SW 1271 (cell line): ENCODE measurements around the gene TRIOBP.

ENCODE experiments used
- DNase-seq, 2 experiments: peaks; one replicate each; lab custom pipeline; 2025; lab: John Stamatoyannopoulos, UW

TRIOBP gene

DNA sequence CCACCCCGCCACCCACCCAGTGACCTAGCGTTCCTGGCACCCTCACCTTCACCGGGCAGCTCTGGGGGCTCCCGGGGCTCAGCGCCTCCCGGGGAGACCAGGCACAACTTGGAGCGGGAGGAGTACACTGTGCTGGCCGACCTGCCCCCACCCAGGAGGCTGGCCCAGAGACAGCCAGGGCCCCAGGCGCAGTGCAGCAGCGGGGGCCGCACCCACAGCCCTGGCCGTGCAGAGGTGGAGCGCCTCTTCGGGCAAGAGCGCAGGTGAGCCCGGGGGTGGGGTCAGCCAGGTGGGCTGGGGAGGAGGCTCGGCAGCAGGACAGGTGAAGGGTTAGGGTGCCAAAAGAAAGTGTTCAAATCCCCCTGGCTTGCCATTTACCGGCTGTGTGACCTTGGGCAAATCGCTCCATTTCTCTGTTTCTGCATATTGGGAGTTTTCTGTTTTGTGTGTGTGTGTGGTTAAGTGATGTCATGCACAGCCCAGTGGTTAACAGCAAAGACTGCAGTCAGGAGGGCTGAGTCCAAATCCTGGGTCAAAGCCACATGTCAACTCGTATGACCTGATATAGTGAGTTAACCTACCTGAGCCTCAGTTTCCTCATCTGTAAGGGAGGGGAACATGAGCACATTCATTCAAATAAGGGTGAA is 29.5 kb downstream of the TRIOBP start:
- no peak for DNase-seq

- DNase-seq = no peak
Observed at GRCh38 chr22:37728620-37729019, 31.8 kb downstream of the TRIOBP start.

GRCh38 chr22:37731804-37732471 is 35.1 kb downstream of the TRIOBP start:
- DNase-seq = no peak

DNA sequence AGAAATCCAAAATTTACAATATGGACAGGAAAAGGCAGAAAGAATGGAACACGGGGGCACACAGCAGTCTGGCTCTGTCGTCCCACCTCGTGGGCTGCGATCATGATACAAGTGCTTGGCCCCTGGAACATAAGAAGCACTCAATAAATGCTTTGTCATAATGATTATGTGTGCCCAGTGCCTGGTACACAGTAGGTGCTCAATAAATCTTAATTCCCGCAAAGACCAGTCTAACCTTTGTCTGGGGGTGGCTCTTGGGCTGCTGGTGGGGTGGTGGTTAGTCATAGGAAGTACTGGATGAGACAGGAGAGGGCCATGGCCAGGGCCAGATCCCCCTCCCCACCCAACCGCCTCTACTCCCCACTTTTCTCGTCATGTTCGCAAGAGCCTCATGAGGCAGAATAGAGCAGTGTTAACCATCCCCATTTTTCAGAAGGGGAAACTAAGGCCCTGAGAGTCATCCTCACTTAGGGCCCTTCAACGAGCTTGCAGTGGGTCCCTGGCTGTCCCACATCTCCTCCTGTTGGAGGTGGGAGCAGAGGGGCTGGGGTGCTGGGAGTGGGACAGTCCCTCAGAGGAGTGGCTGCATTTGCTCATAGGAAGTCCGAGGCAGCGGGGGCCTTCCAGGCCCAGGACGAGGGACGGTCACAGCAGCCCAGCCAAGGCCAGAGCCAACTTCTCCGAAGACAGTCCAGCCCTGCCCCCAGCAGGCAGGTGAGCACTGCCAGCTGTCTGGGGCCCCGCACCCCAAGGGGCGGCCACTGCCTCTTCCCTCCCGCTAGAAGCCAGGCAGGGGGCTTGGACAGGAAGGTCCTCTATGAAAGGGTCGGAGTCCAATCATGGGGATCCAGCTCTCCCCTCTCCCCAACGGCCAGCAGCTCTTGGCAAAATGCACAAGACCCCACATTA is 36.1 kb downstream of the TRIOBP start:
- no peak for DNase-seq

DNA sequence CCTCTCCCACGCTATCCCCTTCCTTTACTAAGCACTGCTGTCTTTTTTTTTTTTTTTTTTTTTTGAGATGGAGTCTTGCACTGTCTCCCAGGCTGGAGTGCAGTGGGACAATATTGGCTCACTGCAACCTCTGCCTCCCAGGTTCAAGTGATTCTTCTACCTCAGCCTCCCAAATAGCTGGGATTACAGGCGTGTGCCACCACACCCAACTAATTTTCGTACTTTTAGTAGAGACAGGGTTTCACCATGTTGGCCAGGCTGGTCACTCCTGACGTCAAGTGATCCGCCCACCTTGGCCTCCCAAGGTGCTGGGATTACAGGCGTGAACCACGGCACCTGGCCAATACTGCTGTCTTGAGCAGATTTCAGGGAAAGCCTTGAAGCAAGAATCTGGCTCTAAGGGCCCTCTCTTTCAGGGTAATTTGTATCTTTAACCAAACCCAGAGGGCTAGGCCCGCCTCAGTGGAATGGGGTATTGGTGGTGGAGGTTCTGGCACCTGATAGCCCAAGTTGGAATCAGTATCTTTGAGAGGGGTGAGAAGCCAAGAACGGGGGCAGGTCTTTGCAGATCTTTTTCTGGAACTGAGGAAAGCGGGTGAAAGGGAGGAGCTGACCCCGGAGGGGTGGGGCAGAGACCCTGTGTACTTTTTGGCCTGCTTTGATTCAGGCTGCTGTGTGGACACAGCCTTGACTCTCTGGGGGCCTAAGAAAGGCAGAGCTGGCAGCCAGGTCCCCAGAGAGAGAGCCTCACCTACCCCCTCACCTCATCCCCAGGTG is 37.0 kb downstream of the TRIOBP start:
- no peak for DNase-seq

DNA sequence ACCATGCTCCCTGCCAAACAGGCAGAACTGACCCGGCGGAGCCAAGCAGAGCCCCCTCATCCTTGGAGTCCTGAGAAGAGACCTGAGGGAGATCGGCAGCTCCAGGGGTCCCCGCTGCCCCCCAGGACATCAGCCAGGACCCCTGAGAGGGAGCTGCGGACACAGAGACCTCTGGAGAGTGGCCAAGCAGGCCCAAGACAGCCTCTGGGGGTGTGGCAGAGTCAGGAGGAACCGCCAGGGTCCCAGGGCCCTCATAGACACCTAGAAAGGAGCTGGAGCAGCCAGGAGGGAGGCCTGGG is 37.5 kb downstream of the TRIOBP start:
- DNase-seq = no peak

DNA sequence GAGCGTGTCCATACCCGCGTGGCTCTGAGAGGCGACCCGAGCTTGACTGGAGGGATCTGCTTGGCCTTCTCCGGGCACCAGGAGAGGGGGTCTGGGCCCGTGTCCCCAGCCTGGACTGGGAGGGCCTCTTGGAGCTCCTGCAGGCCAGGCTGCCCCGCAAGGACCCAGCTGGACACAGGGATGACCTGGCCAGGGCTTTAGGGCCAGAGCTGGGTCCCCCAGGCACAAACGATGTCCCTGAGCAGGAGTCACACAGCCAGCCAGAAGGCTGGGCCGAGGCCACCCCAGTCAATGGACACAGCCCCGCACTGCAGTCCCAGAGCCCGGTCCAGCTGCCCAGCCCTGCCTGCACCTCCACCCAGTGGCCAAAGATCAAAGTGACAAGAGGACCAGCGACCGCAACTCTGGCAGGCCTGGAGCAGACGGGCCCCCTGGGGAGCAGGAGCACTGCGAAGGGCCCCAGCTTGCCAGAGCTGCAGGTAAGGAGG is 38.2 kb downstream of the TRIOBP start:
- DNase-seq = no peak

- no peak for DNase-seq
Observed at GRCh38 chr22:37739035-37739434, 42.2 kb downstream of the TRIOBP start.

GRCh38 chr22:37739611-37740049 is 42.8 kb downstream of the TRIOBP start:
- no peak for DNase-seq

DNA sequence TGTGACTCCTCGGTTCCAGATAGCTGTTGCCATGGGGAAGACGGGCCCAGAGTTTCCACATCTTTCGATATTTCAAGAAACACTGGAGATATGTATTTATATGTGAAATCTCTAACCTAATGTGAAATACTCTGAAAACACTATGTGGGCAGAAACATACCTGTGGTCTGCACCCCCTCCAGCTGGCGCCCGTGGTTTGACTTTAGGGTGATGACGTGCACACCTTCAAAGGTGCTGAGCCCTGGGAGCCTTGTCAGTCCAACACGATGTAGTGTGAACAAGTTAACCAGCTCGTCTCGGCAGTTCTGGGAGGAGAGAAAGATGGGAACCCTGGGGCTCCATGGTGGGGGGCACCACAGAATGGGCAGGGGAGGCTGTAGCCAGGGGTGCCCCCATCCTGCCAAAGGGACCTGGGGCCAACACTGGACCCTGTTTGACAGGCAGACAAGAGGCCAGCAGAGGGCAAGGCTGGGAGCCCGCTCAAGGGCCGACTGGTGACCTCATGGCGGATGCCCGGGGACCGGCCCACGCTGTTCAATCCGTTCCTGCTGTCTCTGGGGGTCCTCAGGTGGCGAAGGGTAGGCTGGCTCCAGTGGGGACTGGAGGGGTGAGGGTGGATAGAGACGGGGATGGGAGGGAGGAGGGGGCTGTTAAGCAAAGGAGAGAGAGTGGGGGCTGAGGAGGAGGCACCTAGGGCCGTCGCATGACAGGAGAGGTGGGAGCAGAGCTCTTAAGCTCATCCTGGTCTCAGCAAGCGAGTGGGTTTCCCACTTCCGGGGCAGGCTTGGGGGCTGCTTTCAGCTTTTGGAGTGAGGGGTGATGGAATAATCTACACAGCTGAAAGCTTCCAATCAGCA is 43.8 kb downstream of the TRIOBP start:
- no peak for DNase-seq

- DNase-seq = no peak
Observed at GRCh38 chr22:37741312-37741795, 44.5 kb downstream of the TRIOBP start.

- peak; percentile 8 to 66 for DNase-seq
Observed at GRCh38 chr22:37742376-37743171, 45.7 kb downstream of the TRIOBP start.

DNA sequence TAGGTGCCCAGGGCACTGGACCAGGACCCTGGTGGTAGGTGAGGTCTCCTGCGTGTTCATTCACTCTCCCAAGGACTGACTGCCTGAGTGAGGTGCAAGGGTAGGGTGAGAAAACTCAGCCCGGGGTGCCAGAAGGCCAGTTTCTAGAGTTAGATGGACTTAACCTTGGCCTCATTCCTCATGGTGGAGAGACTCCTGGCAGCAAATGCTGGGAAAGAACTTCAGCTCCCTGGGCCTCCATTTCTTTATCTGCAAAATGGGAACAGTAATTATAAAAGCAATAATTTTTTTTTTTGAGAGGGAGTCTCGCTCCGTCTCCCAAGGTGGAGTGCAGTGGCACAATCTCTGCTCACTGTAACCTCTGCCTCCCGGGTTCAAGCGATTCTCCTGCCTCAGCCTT is 47.7 kb downstream of the TRIOBP start:
- no peak for DNase-seq

DNA sequence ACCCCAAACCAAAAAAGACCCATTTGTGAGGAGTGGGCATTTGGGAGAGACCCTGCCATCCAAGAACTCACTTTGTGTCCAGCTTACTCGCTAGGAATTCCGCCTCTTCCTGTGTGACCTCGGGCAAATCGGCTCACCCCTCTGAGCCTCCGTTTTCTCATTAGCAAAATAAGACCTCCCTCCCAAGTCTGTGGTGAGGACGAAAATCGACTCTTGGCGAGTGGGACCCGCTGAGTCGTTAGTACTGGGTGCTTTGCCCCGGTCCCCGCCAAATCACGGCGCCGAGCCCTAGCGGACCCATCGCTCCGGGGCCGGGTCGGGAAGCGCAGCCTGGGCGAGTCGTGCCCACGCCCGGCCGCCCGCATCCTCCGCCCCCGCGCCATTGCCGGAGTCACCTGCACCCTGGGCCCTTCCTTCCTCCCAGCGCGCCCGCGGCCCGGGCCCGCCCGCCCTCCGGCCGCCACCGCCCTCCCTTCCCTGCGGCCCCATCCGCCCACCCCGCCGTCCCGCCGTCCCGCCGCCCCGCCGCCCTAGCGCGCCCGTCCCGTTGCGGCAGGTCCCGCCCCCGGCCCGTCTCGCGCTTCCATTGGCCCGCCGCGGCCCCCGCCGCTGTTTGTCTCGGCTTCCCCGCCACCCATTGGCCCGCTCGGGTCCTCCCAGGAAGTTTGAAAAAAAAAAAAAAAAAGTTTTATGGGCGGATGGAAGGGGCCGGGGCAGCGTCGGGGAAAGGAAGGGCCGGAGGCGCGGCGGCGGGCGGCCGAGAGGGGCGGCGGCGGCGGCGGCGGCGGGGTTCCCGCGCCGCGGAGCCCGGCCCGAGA is 48.9 kb downstream of the TRIOBP start:
- DNase-seq = peak; percentile 64 to 72

- no peak for DNase-seq
Observed at GRCh38 chr22:37746366-37747079, 49.7 kb downstream of the TRIOBP start.

DNA sequence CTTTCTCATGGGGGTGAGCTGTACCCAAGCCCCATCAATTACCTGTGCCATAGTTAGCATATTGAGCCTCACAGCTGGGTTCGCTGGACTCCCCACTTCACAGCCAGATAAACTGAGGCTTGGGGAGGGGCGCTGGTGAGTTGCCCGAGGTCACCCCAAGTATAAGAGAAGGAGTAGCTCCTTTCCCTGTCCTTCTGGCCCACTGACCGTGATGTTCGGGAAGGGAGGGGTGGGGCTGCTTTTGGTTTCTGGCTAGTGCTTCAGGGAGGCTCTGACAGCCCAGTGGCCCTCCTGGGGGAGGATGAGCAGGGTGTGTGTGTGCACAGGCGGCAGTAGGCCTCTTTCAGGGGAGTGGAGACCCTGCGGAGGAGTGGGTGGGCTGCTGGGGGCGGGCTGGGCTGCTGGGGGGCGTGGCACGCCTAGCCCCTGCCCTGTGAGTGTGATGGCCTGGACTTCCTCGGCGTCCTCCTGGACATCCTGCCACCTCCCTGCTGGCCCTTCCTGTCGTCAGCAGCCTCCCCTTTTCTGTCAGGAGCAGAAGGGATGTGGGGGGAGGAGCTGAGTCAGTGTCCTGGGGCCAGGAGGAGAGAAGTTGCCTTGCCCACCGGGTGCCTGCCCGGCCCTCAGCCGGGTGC is 50.3 kb downstream of the TRIOBP start:
- DNase-seq = peak; percentile 48 to 76

GRCh38 chr22:37747715-37748100 is 50.9 kb downstream of the TRIOBP start:
- no peak for DNase-seq

- no peak for DNase-seq
Observed at GRCh38 chr22:37748659-37749058, 51.8 kb downstream of the TRIOBP start.
